Stomach (tissue), 4 donors: ENCODE measurements around the gene SYT5.
"Not testable (repeated sequence)": the region's sequence is repeated elsewhere in the genome, so short reads cannot be mapped to it uniquely, and the experiment has no call there.

ENCODE experiments used
- EP300 ChIP-seq: sonication (generic); formaldehyde crosslinking; IDR thresholded peaks from one replicate; pipeline ENCODE4 v1.6.1; 2017; ENCODE audit warnings: antibody characterized with exemption
- POLR2A ChIP-seq, 4 donors: fragments of 450-650 bp; IDR thresholded peaks; one replicate each; pipeline ENCODE4 v1.6.1; 2016; ENCODE audit warnings: antibody characterized with exemption in 4 of 4, control low read depth in 2 of 4, mild to moderate bottlenecking in 1 of 4, moderate library complexity in 1 of 4
- POLR2AphosphoS5 ChIP-seq, 3 donors: sonication (generic); formaldehyde crosslinking; IDR thresholded peaks; one replicate each; pipeline ENCODE4 v1.6.1; 2016; ENCODE audit warnings: antibody characterized with exemption in 3 of 3
- TF ChIP-seq, protein P1 (sequence below), 7 experiments: fragments of 450-650 bp in 4 of 7; fragments of 200-600 bp in 3 of 7; sonication (generic) in 3 of 7; IDR thresholded peaks; one replicate each; pipeline ENCODE4 v1.5.1; 2016 to 2019; ENCODE audit warnings: antibody characterized with exemption in 7 of 7, control low read depth in 2 of 7, mild to moderate bottlenecking in 1 of 7

DNA sequence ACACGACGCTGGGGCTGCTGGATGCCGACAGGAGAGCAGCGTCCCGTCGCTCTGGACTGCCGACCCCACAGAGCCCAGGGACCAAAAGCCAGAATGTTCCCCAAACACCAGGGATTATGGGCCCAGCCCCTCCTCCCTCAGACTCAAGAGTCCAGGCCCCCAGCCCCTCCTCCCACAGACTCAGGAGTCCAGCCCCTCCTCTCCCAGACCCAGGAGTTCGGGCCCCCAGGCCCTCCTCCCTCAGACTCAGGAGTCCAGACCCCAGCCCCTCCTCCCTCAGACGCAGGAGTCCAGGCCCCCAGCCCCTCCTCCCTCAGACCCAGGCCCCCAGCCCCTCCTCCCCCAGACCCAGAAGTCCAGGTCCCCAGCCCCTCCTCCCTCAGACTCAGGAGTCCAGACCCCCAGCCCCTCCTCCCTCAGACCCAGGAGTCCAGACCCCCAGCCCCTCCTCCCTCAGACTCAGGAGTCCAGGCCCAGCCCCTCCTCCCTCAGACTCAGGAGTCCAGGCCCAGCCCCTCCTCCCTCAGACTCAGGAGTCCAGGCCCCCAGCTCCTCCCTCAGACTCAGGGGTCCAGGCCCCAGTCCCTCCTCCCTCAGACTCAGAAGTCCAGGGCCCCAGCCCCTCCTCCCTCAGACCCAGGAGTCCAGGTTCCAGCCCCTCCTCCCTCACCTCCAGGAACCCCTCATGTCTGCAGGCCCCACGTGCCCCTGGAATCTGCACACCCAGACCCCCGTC is 44.8 kb upstream of the SYT5 start:
- not testable (repeated sequence) for TF ChIP-seq POLR2A (IDR thresholded peaks at IDR 0.05); POLR2AphosphoS5 (IDR thresholded peaks at IDR 0.05); EP300
- TF ChIP-seq, protein P1, sequence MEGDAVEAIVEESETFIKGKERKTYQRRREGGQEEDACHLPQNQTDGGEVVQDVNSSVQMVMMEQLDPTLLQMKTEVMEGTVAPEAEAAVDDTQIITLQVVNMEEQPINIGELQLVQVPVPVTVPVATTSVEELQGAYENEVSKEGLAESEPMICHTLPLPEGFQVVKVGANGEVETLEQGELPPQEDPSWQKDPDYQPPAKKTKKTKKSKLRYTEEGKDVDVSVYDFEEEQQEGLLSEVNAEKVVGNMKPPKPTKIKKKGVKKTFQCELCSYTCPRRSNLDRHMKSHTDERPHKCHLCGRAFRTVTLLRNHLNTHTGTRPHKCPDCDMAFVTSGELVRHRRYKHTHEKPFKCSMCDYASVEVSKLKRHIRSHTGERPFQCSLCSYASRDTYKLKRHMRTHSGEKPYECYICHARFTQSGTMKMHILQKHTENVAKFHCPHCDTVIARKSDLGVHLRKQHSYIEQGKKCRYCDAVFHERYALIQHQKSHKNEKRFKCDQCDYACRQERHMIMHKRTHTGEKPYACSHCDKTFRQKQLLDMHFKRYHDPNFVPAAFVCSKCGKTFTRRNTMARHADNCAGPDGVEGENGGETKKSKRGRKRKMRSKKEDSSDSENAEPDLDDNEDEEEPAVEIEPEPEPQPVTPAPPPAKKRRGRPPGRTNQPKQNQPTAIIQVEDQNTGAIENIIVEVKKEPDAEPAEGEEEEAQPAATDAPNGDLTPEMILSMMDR (IDR thresholded peaks at IDR 0.05): not testable (repeated sequence)
